Fibroblast of lung (primary cell): ENCODE measurements around the gene PHF14. TPM values are rescaled to one million over a fixed set of nuclear protein-coding genes. Genes with fewer than 3 reads are reported as not detected.

Experiments used
- DNase-seq, 2 donors: peaks; one replicate each; pipeline versions ENCODE4 v3.0.0 to v3.0.0-alpha.2; 2010; ENCODE audit warnings: low read depth in 2 of 2
- H2AFZ ChIP-seq: 2 replicates; pipeline ENCODE4 v1.5.1; 2012; ENCODE audit warnings: low read length, control low read depth, inconsistent platforms
- H3K27ac ChIP-seq: 2 replicates; pipeline ENCODE4 v1.5.1; 2011; ENCODE audit warnings: low read length, control low read depth; ENCODE audit not compliant: insufficient read depth
- H3K27me3 ChIP-seq: 2 replicates; pipeline ENCODE4 v1.5.1; 2011; ENCODE audit warnings: mild to moderate bottlenecking, low read length; ENCODE audit not compliant: control insufficient read depth, insufficient read depth
- H3K36me3 ChIP-seq: 2 replicates; pipeline ENCODE4 v1.5.1; 2011; ENCODE audit warnings: low read length; ENCODE audit not compliant: control insufficient read depth, insufficient read depth
- H3K4me1 ChIP-seq: 2 replicates; pipeline ENCODE4 v1.5.1; 2011; ENCODE audit warnings: low read length; ENCODE audit not compliant: control insufficient read depth, insufficient read depth; ENCODE audit errors: extremely low read depth
- H3K4me2 ChIP-seq: 2 replicates; pipeline ENCODE4 v1.5.1; 2011; ENCODE audit warnings: low read length, control low read depth; ENCODE audit not compliant: insufficient read depth; ENCODE audit errors: extremely low read depth
- H3K4me3 ChIP-seq, 4 experiments: fragments of 200-600 bp in 1 of 4; sonication (generic) in 1 of 4; replicated peaks in 1 of 4; 2 replicates each; pipeline ENCODE4 v1.5.1; 2011 to 2016; ENCODE audit warnings: low read length in 4 of 4, low read depth in 3 of 4, mild to moderate bottlenecking in 3 of 4, control low read depth in 2 of 4, inconsistent platforms in 1 of 4, mixed read lengths in 1 of 4; ENCODE audit not compliant: insufficient read depth in 1 of 4; ENCODE audit errors: control extremely low read depth in 1 of 4
- H3K79me2 ChIP-seq: 2 replicates; pipeline ENCODE4 v1.5.1; 2012; ENCODE audit warnings: mild to moderate bottlenecking, low read length, inconsistent platforms; ENCODE audit not compliant: control insufficient read depth, insufficient read depth
- H3K9ac ChIP-seq: 2 replicates; pipeline ENCODE4 v1.5.1; 2011; ENCODE audit warnings: mild to moderate bottlenecking, low read length, control low read depth; ENCODE audit not compliant: insufficient read depth
- H3K9me3 ChIP-seq: 2 replicates; pipeline ENCODE4 v1.5.1; 2012; ENCODE audit warnings: low read depth, low read length; ENCODE audit not compliant: control insufficient read depth, insufficient read depth
- H4K20me1 ChIP-seq: 2 replicates; pipeline ENCODE4 v1.5.1; 2011; ENCODE audit warnings: low read length; ENCODE audit not compliant: control insufficient read depth, insufficient read depth; ENCODE audit errors: extremely low read depth
- EZH2 ChIP-seq: IDR thresholded peaks from 2 replicates; pipeline ENCODE4 v1.5.1; 2012; ENCODE audit warnings: low read length, control low read depth, mild to moderate bottlenecking; ENCODE audit errors: missing control alignments
- polyA plus RNA-seq, 2 donors: library from polyadenylated mRNA; depleted of rRNA in 1 of 2; stranded (reverse) in 1 of 2; unstranded in 1 of 2; fragments of >200 nt; gene quantifications; 2 replicates each; pipeline ENCODE4 v1.2.1, GENCODE V29; 2011 to 2012; ENCODE audit warnings: missing spikeins in 1 of 2
- total RNA-seq: library from RNA; depleted of rRNA; stranded (reverse); fragments of >200 nt; gene quantifications from 2 replicates; pipeline ENCODE4 v1.2.1, GENCODE V29; 2014
- TF ChIP-seq, protein P1 (sequence below), 2 donors: IDR thresholded peaks in 1 of 2; conservative IDR thresholded peaks in 1 of 2; 1 replicate in 1 of 2; 2 replicates in 1 of 2; pipeline ENCODE4 v1.5.1; 2011 to 2012; ENCODE audit warnings: low read length in 2 of 2, control low read depth in 1 of 2, inconsistent platforms in 1 of 2, low read depth in 1 of 2, mild to moderate bottlenecking in 1 of 2

Gene PHF14
- total and polyA plus RNA-seq, 2 donors (not counting 1 experiment from before 2014, with no cell fraction given), result 18.8 to 29.6 TPM

DNA sequence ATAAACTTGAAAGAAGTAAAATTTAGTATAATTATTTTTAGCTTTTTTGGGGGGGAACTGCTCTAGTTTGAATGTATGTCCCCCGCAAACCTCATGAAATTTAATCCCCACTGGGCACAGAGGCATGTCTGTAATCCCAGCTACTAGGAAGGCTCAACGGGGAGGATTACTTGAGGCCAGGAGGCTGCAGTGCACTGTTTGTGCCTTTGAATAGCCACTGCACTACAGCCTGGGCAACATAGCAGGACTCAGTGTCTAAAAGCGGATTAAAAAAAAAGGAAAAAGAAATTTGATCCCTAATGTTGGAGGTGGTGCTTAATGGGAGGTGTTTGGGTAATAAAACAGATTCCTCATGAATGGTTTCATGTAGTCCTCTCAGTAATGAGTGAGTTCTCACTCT, 43.1 kb upstream of the PHF14 start:
- Histone ChIP-seq H2AFZ (no peak overlapping the region), H3K36me3 (peaks cover 7% of the 10 kb centered on the region), H3K4me2 (no peak overlapping the region), H3K79me2 (peaks cover 2% of the 10 kb centered on the region), H4K20me1 (no peaks in the 10 kb centered on the region), H3K9me3 (no peaks in the 10 kb centered on the region), H3K27me3 (no peaks in the 10 kb centered on the region), H3K27ac (no peak overlapping the region), H3K4me1 (no peaks in the 10 kb centered on the region), H3K9ac (no peak overlapping the region), H3K4me3 (no peak overlapping the region)
- DNase-seq, result no peak
- TF ChIP-seq, protein P1, sequence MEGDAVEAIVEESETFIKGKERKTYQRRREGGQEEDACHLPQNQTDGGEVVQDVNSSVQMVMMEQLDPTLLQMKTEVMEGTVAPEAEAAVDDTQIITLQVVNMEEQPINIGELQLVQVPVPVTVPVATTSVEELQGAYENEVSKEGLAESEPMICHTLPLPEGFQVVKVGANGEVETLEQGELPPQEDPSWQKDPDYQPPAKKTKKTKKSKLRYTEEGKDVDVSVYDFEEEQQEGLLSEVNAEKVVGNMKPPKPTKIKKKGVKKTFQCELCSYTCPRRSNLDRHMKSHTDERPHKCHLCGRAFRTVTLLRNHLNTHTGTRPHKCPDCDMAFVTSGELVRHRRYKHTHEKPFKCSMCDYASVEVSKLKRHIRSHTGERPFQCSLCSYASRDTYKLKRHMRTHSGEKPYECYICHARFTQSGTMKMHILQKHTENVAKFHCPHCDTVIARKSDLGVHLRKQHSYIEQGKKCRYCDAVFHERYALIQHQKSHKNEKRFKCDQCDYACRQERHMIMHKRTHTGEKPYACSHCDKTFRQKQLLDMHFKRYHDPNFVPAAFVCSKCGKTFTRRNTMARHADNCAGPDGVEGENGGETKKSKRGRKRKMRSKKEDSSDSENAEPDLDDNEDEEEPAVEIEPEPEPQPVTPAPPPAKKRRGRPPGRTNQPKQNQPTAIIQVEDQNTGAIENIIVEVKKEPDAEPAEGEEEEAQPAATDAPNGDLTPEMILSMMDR (conservative IDR thresholded peaks at IDR 0.05 in 1 of 2, IDR thresholded peaks at IDR 0.05 in 1 of 2; ENCODE audit: low read depth in 1 of 2, low read length in 2 of 2), result no peak
- no peak for TF ChIP-seq EZH2

DNA sequence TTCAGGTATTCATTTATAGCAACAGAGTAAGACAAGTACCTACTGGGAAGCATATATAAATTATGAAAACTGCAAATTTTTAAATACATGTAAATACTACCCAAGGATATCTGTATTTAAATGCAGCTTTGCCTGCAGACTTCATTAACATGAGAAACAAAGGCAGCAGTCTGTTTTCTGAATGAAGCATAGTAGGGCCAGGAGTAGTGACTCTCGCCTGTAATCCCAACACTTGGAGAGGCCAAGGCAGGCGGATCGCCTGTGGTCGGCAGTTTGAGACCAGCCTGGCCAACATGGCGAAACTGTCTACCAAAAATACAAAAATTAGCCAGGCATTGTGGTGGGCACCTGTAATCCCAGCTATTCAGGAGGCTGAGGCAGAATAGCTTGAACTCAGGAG, 42.5 kb upstream of the PHF14 start:
- Histone ChIP-seq H3K4me2 (no peak overlapping the region), H2AFZ (no peak overlapping the region), H3K9me3 (no peaks in the 10 kb centered on the region), H3K4me3 (no peak overlapping the region), H3K27ac (no peak overlapping the region), H3K79me2 (peaks cover 4% of the 10 kb centered on the region), H3K4me1 (no peaks in the 10 kb centered on the region), H4K20me1 (no peaks in the 10 kb centered on the region), H3K36me3 (peaks cover 9% of the 10 kb centered on the region), H3K27me3 (no peaks in the 10 kb centered on the region), H3K9ac (no peak overlapping the region)
- TF ChIP-seq EZH2, result no peak
- DNase-seq, result no peak

DNA sequence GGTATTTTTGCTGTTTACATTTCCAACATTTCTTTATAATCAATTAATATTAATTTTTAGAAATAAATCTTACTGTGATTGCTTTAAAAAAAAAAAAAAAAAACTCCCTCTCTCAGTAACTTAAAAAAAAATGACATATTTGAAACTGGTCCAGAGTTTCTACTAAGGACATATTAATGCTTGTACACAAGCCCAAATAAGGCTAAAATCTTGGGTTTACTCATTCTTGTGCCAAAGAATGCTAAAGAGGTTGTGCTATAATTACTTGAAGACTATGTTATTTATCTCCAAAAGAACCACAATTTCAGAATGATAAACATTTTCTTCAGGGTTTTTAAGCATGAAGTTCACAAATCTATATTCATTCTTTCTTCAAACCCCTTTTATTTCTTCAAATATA, 39.4 kb upstream of the PHF14 start:
- Histone ChIP-seq H3K9me3 (no peaks in the 10 kb centered on the region), H3K36me3 (peaks cover 12% of the 10 kb centered on the region), H3K9ac (no peak overlapping the region), H3K4me3 (no peak overlapping the region), H3K4me2 (no peak overlapping the region), H3K27ac (no peak overlapping the region), H2AFZ (no peak overlapping the region), H4K20me1 (no peaks in the 10 kb centered on the region), H3K27me3 (no peaks in the 10 kb centered on the region), H3K79me2 (peaks cover 18% of the 10 kb centered on the region), H3K4me1 (no peaks in the 10 kb centered on the region)
- TF ChIP-seq, protein P1 (conservative IDR thresholded peaks at IDR 0.05 in 1 of 2, IDR thresholded peaks at IDR 0.05 in 1 of 2; ENCODE audit: low read depth in 1 of 2, low read length in 2 of 2), result no peak
- no peak for TF ChIP-seq EZH2
- DNase-seq, result peak; percentile 76 to 89
